Measurements from ENCODE around the gene EZR.

The EZR gene

GRCh38 chr6:158772172-158772571 lies 47.0 kb downstream of the EZR start:
- H3K4me1 ChIP-seq (ENCODE audit: control insufficient read depth, insufficient read depth, low read length), result no peaks in the 10 kb centered on the region
- TF ChIP-seq SALL2 (tag by site-specific recombination; IDR thresholded peaks at IDR 0.05; ENCODE audit: borderline replicate concordance) (no peak), ZSCAN4 (tag by site-specific recombination; IDR thresholded peaks at IDR 0.05) (no peak), KLF7 (tag by site-specific recombination; IDR thresholded peaks at IDR 0.05; ENCODE audit: borderline replicate concordance) (no peak), BCL11A (tag by site-specific recombination; IDR thresholded peaks at IDR 0.05; ENCODE audit: low read depth) (no peak), GLIS1 (tag by site-specific recombination; IDR thresholded peaks at IDR 0.05) (no peak), ZNF76 (tag by site-specific recombination; IDR thresholded peaks at IDR 0.05; ENCODE audit: borderline replicate concordance, low read depth) (no peak), ZNF658 (tag by site-specific recombination; IDR thresholded peaks at IDR 0.05) (no peak), ZNF623 (tag by site-specific recombination; IDR thresholded peaks at IDR 0.05) (no peak), ZNF645 (tag by site-specific recombination; IDR thresholded peaks at IDR 0.05) (no peak), ZNF639 (tag by site-specific recombination; IDR thresholded peaks at IDR 0.05) (no peak), TCF7L2 (IDR thresholded peaks at IDR 0.05; ENCODE audit: borderline replicate concordance, low read depth, low read length) (no peak), ZNF274 (IDR thresholded peaks at IDR 0.05; ENCODE audit: low read length) (no peak), ZNF274 (tag by site-specific recombination; IDR thresholded peaks at IDR 0.05; ENCODE audit: borderline replicate concordance) (no peak), ZNF518A (tag by site-specific recombination; conservative IDR thresholded peaks at IDR 0.05; ENCODE audit: low read depth) (no peak), IKZF3 (tag by site-specific recombination; IDR thresholded peaks at IDR 0.05) (no peak)
- TF ChIP-seq, protein P1, sequence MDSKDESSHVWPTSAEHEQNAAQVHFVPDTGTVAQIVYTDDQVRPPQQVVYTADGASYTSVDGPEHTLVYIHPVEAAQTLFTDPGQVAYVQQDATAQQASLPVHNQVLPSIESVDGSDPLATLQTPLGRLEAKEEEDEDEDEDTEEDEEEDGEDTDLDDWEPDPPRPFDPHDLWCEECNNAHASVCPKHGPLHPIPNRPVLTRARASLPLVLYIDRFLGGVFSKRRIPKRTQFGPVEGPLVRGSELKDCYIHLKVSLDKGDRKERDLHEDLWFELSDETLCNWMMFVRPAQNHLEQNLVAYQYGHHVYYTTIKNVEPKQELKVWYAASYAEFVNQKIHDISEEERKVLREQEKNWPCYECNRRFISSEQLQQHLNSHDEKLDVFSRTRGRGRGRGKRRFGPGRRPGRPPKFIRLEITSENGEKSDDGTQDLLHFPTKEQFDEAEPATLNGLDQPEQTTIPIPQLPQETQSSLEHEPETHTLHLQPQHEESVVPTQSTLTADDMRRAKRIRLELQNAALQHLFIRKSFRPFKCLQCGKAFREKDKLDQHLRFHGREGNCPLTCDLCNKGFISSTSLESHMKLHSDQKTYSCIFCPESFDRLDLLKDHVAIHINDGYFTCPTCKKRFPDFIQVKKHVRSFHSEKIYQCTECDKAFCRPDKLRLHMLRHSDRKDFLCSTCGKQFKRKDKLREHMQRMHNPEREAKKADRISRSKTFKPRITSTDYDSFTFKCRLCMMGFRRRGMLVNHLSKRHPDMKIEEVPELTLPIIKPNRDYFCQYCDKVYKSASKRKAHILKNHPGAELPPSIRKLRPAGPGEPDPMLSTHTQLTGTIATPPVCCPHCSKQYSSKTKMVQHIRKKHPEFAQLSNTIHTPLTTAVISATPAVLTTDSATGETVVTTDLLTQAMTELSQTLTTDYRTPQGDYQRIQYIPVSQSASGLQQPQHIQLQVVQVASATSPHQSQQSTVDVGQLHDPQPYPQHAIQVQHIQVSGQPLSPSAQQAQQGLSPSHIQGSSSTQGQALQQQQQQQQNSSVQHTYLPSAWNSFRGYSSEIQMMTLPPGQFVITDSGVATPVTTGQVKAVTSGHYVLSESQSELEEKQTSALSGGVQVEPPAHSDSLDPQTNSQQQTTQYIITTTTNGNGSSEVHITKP (tag by site-specific recombination; IDR thresholded peaks at IDR 0.05), result no peak
- TF ChIP-seq, protein P2, sequence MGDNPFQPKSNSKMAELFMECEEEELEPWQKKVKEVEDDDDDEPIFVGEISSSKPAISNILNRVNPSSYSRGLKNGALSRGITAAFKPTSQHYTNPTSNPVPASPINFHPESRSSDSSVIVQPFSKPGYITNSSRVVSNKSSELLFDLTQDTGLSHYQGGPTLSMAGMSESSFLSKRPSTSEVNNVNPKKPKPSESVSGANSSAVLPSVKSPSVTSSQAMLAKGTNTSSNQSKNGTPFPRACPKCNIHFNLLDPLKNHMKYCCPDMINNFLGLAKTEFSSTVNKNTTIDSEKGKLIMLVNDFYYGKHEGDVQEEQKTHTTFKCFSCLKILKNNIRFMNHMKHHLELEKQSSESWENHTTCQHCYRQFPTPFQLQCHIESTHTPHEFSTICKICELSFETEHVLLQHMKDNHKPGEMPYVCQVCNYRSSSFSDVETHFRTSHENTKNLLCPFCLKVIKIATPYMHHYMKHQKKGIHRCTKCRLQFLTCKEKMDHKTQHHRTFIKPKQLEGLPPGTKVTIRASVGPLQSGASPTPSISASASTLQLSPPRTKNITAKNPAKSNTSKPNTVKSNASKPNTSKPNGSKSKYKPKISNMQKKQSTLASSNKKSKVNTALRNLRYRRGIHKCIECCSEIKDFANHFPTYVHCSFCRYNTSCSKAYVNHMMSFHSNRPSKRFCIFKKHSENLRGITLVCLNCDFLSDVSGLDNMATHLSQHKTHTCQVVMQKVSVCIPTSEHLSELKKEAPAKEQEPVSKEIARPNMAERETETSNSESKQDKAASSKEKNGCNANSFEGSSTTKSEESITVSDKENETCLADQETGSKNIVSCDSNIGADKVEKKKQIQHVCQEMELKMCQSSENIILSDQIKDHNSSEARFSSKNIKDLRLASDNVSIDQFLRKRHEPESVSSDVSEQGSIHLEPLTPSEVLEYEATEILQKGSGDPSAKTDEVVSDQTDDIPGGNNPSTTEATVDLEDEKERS (tag by site-specific recombination; IDR thresholded peaks at IDR 0.05), result no peak
- no peaks in the 10 kb centered on the region for H3K9me3 ChIP-seq (ENCODE audit: control insufficient read depth, insufficient read depth, low read depth, low read length)
- H3K36me3 ChIP-seq (ENCODE audit: control insufficient read depth in 2 of 2, insufficient read depth in 1 of 2, low read length in 2 of 2), result peaks cover 36 to 100% of the 10 kb centered on the region in 2 experiments
- H3K27ac ChIP-seq (ENCODE audit: extremely low read depth, low read depth, low read length), result no peak overlapping the region
- H3K4me3 ChIP-seq (ENCODE audit: low read depth, low read length), result no peak overlapping the region
- POLR2A ChIA-PET, result interaction anchor here (0.8 kb wide), 1 partner anchor 98 kb away, joined by 3 read pairs; no protein-coding TSS in a partner anchor
- CTCF ChIA-PET, result interaction anchor here (0.6 to 1.6 kb wide), 3 partner anchors 53 to 202 kb away, joined by 4 to 7 read pairs (median 5); no protein-coding TSS in a partner anchor

All from HEK293 (cell line).